ENCODE data around the gene SOS2. TPM values are rescaled to one million over a fixed set of nuclear protein-coding genes. Genes with fewer than 3 reads are reported as not detected.

The SOS2 gene
- total and polyA plus RNA-seq, 2 of the 4 experiments (the other 2 are of a cell fraction) = 6.3 to 10.9 TPM

DNA sequence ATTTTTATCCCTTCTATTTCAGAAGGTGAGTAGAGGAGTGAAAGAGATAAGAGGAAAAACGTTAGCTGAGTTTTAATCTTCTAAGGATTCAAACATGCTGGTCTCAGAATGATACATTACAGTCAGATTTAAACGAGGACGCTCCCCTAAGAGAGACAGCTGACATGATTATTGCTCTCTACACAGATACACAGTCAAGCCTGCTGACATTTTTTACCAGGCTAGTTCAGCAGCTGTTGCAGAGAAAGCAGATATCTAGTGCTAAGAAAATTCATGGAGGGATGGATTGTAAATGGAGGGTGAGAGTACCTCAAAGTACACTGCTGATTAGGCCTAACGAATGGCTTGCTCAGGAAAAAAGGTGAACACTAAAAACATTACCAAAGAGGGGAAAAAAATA lies 31.9 kb upstream of the SOS2 start:
- H2BK5ac ChIP-seq (ENCODE audit: low read depth, low read length, poor library complexity, severe bottlenecking) = no peak overlapping the region
- no peaks in the 10 kb centered on the region for H3K27me3 ChIP-seq (ENCODE audit: control insufficient read depth, insufficient read depth, low read length)
- no peaks in the 10 kb centered on the region for H3K9me3 ChIP-seq (ENCODE audit: control insufficient read depth, insufficient read depth, low read length)
- intact Hi-C loops (cut with micrococcal nuclease) = loop anchor here (5.0 kb wide), 1 partner anchor 34 kb away; no protein-coding TSS in a partner anchor
- DNase-seq (no peak), ATAC-seq (ENCODE audit: low read depth) (no peak)
- in situ Hi-C loops (cut with MboI; ENCODE audit: low sequenced_read_pairs) = no loop called here
- H3K9ac ChIP-seq (ENCODE audit: low read depth, low read length) = no peak overlapping the region
- no peak overlapping the region for H3K23ac ChIP-seq (ENCODE audit: low read depth, low read length)
- CTCF ChIA-PET = interaction anchor here (1.3 kb wide), 1 partner anchor 411 kb away, joined by 3 read pairs; the partner anchor contains the start of gene NEMF
- H2AK9ac ChIP-seq (replicated peaks; ENCODE audit: low read depth, low read length, poor library complexity) = no peak overlapping the region
- H4K5ac ChIP-seq (ENCODE audit: low read depth, low read length) = no peak overlapping the region
- H2AK5ac ChIP-seq (ENCODE audit: low read depth, low read length) = no peak overlapping the region
- no peak overlapping the region for H2AFZ ChIP-seq (replicated peaks; ENCODE audit: low read length, poor library complexity)
- dilution Hi-C loops (cut with HindIII; ENCODE audit: low sequenced_read_pairs, unreplicated experiment) = no loop called here
- H3K27ac ChIP-seq (ENCODE audit: insufficient read depth, low read length) = no peak overlapping the region
- BruUV-seq (replicated peaks) = no TSS peak
- H3K79me1 ChIP-seq (ENCODE audit: low read depth in 1 of 2, low read length in 2 of 2) = no peaks in the 10 kb centered on the region
- no CpG with 5 or more reads among the region's 4 CpGs for WGBS, 2 experiments (ENCODE audit: extremely low coverage in 2 of 2, insufficient read length in 1 of 2)
- H2BK120ac ChIP-seq (ENCODE audit: low read depth, low read length) = no peak overlapping the region
- no peak overlapping the region for H3K18ac ChIP-seq (ENCODE audit: low read depth, low read length)
- no peak overlapping the region for H2BK20ac ChIP-seq (ENCODE audit: low read depth, low read length)
- H2BK15ac ChIP-seq (ENCODE audit: low read depth, low read length) = no peak overlapping the region
- H4K20me1 ChIP-seq (ENCODE audit: insufficient read depth, low read length) = no peaks in the 10 kb centered on the region
- H3K36me3 ChIP-seq (ENCODE audit: control insufficient read depth, insufficient read depth, low read length) = no peaks in the 10 kb centered on the region
- POLR2A ChIA-PET (ENCODE audit: unreplicated experiment) = no interaction called here
- no peak overlapping the region for H3K14ac ChIP-seq (replicated peaks; ENCODE audit: low read depth, low read length)
- TF ChIP-seq MAZ (IDR thresholded peaks at IDR 0.05; ENCODE audit: borderline replicate concordance, low read depth, low read length) (no peak), BHLHE40 (IDR thresholded peaks at IDR 0.05; ENCODE audit: low read depth, low read length) (no peak), POLR2A (IDR thresholded peaks at IDR 0.05; ENCODE audit: low read depth, low read length) (no peak), FOS (IDR thresholded peaks at IDR 0.05; ENCODE audit: low read depth, low read length) (no peak), MXI1 (IDR thresholded peaks at IDR 0.05; ENCODE audit: borderline replicate concordance, low read depth, low read length) (no peak), RCOR1 (IDR thresholded peaks at IDR 0.05; ENCODE audit: insufficient replicate concordance, low read length) (no peak), RAD21 (IDR thresholded peaks at IDR 0.05; ENCODE audit: low read length) (no peak), MAFK (IDR thresholded peaks at IDR 0.05; ENCODE audit: low read depth, low read length) (no peak), RFX5 (IDR thresholded peaks at IDR 0.05; ENCODE audit: low read depth, low read length) (no peak), CHD1 (IDR thresholded peaks at IDR 0.05; ENCODE audit: low read depth, low read length) (no peak), CEBPB (IDR thresholded peaks at IDR 0.05; ENCODE audit: low read depth, low read length) (no peak), NFE2L2 (IDR thresholded peaks at IDR 0.05; ENCODE audit: low read depth, low read length) (no peak)
- TF ChIP-seq, protein P1, sequence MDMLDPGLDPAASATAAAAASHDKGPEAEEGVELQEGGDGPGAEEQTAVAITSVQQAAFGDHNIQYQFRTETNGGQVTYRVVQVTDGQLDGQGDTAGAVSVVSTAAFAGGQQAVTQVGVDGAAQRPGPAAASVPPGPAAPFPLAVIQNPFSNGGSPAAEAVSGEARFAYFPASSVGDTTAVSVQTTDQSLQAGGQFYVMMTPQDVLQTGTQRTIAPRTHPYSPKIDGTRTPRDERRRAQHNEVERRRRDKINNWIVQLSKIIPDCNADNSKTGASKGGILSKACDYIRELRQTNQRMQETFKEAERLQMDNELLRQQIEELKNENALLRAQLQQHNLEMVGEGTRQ (IDR thresholded peaks at IDR 0.05; ENCODE audit: low read depth, low read length) = no peak
- TF ChIP-seq, protein P2, sequence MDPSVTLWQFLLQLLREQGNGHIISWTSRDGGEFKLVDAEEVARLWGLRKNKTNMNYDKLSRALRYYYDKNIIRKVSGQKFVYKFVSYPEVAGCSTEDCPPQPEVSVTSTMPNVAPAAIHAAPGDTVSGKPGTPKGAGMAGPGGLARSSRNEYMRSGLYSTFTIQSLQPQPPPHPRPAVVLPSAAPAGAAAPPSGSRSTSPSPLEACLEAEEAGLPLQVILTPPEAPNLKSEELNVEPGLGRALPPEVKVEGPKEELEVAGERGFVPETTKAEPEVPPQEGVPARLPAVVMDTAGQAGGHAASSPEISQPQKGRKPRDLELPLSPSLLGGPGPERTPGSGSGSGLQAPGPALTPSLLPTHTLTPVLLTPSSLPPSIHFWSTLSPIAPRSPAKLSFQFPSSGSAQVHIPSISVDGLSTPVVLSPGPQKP (IDR thresholded peaks at IDR 0.05; ENCODE audit: borderline replicate concordance, low read depth, low read length) = no peak
- TF ChIP-seq, protein P3, sequence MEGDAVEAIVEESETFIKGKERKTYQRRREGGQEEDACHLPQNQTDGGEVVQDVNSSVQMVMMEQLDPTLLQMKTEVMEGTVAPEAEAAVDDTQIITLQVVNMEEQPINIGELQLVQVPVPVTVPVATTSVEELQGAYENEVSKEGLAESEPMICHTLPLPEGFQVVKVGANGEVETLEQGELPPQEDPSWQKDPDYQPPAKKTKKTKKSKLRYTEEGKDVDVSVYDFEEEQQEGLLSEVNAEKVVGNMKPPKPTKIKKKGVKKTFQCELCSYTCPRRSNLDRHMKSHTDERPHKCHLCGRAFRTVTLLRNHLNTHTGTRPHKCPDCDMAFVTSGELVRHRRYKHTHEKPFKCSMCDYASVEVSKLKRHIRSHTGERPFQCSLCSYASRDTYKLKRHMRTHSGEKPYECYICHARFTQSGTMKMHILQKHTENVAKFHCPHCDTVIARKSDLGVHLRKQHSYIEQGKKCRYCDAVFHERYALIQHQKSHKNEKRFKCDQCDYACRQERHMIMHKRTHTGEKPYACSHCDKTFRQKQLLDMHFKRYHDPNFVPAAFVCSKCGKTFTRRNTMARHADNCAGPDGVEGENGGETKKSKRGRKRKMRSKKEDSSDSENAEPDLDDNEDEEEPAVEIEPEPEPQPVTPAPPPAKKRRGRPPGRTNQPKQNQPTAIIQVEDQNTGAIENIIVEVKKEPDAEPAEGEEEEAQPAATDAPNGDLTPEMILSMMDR (conservative IDR thresholded peaks at IDR 0.05; ENCODE audit: low read depth, low read length) = no peak
- no peak overlapping the region for H4K8ac ChIP-seq (ENCODE audit: low read depth in 2 of 2, low read length in 2 of 2)
- no peaks in the 10 kb centered on the region for H3K9me1 ChIP-seq (ENCODE audit: insufficient read depth, low read length)
- H3K4ac ChIP-seq (ENCODE audit: low read depth, low read length) = no peak overlapping the region
- H4K91ac ChIP-seq (ENCODE audit: insufficient read depth, low read depth, low read length) = no peak overlapping the region
- no peaks in the 10 kb centered on the region for H3K4me1 ChIP-seq (ENCODE audit: control insufficient read depth, insufficient read depth, low read length)
- no peak overlapping the region for H3K4me3 ChIP-seq (ENCODE audit: insufficient read depth, low read depth, low read length)
- H3K56ac ChIP-seq (ENCODE audit: extremely low read depth, insufficient read depth, low read length) = no peak overlapping the region
- no peak overlapping the region for H3K4me2 ChIP-seq (ENCODE audit: low read depth, low read length)
